ENCODE data around the gene RASSF8. TPM values are rescaled to one million over a fixed set of nuclear protein-coding genes. Genes with fewer than 3 reads are reported as not detected.

RASSF8 gene
- total and polyA plus RNA-seq, 2 donors (not counting 3 experiments of a cell fraction or from before 2014, with no cell fraction given): 11.1 to 59.3 TPM

GRCh38 chr12:26017484-26018211, 59.2 kb downstream of the RASSF8 start:
- Histone ChIP-seq H2AFZ (ENCODE audit: low read depth, low read length) (no peak overlapping the region), H3K9me1 (replicated peaks; ENCODE audit: control insufficient read depth, extremely low read depth, insufficient read depth, low read length) (no peaks in the 10 kb centered on the region), H4K20me1 (replicated peaks; ENCODE audit: control insufficient read depth, extremely low read depth, insufficient read depth, low read length) (no peaks in the 10 kb centered on the region), H3K36me3 (ENCODE audit: control insufficient read depth in 2 of 2, extremely low read depth in 1 of 2, insufficient read depth in 2 of 2, low read length in 2 of 2) (no peaks in the 10 kb centered on the region), H3K4me2 (ENCODE audit: insufficient read depth, low read length) (no peak overlapping the region), H3K79me2 (ENCODE audit: control insufficient read depth, insufficient read depth, low read length) (peaks cover 75% of the 10 kb centered on the region), H3K9ac (replicated peaks; ENCODE audit: extremely low read depth, insufficient read depth, low read length) (no peak overlapping the region), H3K27ac (ENCODE audit: insufficient read depth, low read depth, low read length) (no peak overlapping the region), H3K9me3 (replicated peaks; ENCODE audit: control insufficient read depth, insufficient read depth, low read length) (no peaks in the 10 kb centered on the region), H3K4me3 (replicated peaks in 1 of 3; ENCODE audit: insufficient read depth in 1 of 3, low read depth in 1 of 3, low read length in 3 of 3) (no peak overlapping the region), H3K4me1 (ENCODE audit: control insufficient read depth, extremely low read depth, insufficient read depth, low read length) (peaks cover 7% of the 10 kb centered on the region), H3K27me3 (ENCODE audit: control insufficient read depth in 2 of 2, insufficient read depth in 2 of 2, low read length in 2 of 2) (no peaks in the 10 kb centered on the region)
- TF ChIP-seq POLR2A (IDR thresholded peaks at IDR 0.05; ENCODE audit: low read depth, low read length) (no peak), JUN (IDR thresholded peaks at IDR 0.05; ENCODE audit: borderline replicate concordance, insufficient read depth, insufficient read length, low read depth) (no peak), GATA2 (IDR thresholded peaks at IDR 0.05; ENCODE audit: insufficient read depth, insufficient read length, low read depth, low read length) (no peak), EZH2 (IDR thresholded peaks at IDR 0.05; ENCODE audit: borderline replicate concordance, low read depth, low read length, severe bottlenecking) (no peak), CTCF (IDR thresholded peaks at IDR 0.05; ENCODE audit: extremely low read depth in 1 of 2, insufficient read depth in 1 of 2, low read depth in 1 of 2, low read length in 2 of 2) (peak; percentile 67), POLR2AphosphoS5 (IDR thresholded peaks at IDR 0.05; ENCODE audit: insufficient read depth, low read depth, low read length) (no peak)
- dilution Hi-C loops (cut with MboI; ENCODE audit: extremely low pct_ligation_motif_present, low sequenced_read_pairs) (no loop called here), intact Hi-C loops (cut with micrococcal nuclease) (loop anchor here (1.0 to 10.0 kb wide), 3 partner anchors 58 to 581 kb away; no protein-coding TSS in a partner anchor)
- peak; percentile 44 for FAIRE-seq
- POLR2A ChIA-PET: no interaction called here
- DNase-seq (ENCODE audit: low read depth, low spot score): peak; percentile 69
- CTCF ChIA-PET: interaction anchor here (0.7 to 3.1 kb wide), 24 partner anchors 8 to 630 kb away, joined by 3 to 52 read pairs (median 3); partner anchors contain the start of gene RASSF8
- BruUV-seq (replicated peaks): no TSS peak

All from endothelial cell of umbilical vein (primary cell).